ENCODE data around the gene TAF15.

The TAF15 gene

DNA sequence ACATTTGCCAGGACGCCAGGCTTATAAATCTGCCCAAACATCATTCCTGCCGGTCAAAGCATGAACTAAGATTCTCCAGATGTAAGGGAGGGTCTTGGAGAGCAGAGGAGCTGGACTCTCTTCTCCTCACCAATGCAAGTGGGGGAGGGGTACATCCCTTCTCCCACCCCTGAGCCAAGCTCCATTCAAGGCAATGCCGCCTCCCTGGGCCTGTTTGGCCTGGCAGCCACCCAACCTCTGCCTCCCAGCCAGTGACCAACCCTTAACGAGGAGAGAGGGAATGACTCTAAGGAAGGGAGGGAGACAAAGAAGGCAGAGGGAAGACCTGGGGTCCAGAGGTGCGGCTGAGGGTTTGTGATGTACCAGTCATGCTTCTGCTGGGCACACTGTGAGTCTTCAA lies 34.8 kb upstream of the TAF15 start:
- no peak for TF ChIP-seq CTCF (IDR thresholded peaks at IDR 0.05)

GRCh38 chr17:35775039-35775438 lies 34.2 kb upstream of the TAF15 start:
- no peak for TF ChIP-seq CTCF (IDR thresholded peaks at IDR 0.05)

- no peak for TF ChIP-seq CTCF (IDR thresholded peaks at IDR 0.05)
Observed at GRCh38 chr17:35775583-35775982, 33.7 kb upstream of the TAF15 start.

DNA sequence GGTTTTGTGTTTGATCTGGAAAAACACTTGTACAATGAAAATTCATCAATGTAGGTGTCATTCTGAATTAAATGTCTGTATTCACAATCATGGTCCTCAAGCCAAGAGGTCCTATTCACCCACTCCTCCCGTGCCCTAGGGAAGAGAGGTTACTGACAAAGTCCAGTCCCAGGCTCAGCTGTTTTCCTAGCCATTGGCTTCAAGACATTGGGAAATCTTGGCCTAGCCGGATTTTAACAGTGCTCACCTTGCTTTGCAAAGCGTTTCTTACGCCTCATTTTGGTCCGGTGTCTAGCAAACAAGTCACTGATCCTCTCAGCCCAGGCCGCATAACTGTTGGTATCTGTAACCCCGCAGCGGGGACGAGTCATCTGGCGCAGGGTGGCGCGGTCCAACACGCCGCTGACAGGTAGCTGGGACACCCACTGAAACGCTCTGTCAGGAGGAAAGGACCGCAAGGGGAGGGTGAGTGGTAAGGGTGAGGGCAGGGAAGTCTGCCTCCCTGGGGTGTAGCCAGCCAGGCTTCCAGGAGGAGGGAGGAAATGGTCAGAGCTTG lies 30.6 kb upstream of the TAF15 start:
- no peak for TF ChIP-seq CTCF (IDR thresholded peaks at IDR 0.05)

GRCh38 chr17:35780950-35781349 lies 28.3 kb upstream of the TAF15 start:
- TF ChIP-seq CTCF (IDR thresholded peaks at IDR 0.05) = no peak

- no peak for TF ChIP-seq CTCF (IDR thresholded peaks at IDR 0.05)
Observed at GRCh38 chr17:35784895-35785294, 24.4 kb upstream of the TAF15 start.

GRCh38 chr17:35786941-35787432 lies 22.3 kb upstream of the TAF15 start:
- TF ChIP-seq CTCF (IDR thresholded peaks at IDR 0.05) = no peak

All from LNCAP (cell line).